ENCODE data around the gene PRKAR2B.

DNA sequence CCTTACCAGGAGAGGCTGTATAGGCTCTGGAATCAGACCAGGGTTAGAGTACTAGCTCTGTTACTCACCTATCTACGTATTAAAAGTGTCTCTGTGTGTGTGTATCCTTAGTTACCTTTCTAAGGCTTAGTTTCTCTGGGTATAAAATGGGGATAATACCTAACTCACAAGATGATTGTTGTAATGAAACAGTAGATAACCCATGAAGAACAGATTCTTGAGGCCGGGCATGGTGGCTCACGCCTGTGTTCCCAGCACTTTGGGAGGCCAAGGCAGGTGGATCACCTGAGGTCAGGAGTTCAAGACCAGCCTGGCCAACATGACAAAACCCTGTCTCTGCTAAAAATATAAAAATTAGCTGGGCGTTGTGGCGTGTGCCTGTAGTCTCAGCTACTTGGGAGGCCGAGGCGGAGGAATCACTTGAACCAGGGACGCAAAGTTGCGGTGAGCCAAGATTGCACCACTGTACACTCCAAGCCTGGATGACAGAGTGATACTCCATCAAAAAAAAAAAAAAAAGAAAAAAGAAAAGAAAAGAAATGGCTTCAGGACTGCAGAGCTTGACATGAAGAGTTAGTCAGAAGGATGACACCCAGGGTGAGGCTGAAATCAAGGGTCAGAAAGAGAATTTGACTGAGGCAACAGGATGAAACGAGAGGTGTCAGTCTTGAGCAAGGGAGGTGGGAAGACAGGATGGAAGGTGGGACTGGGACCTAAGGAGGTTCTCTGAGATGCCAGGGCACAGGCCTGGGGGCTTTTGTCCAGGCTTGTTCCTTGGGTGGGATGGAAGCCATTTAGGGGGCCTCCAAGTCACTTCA, 33.4 kb downstream of the PRKAR2B start:
- TF ChIP-seq SUZ12 (IDR thresholded peaks at IDR 0.05): no peak
- no peak for TF ChIP-seq BHLHE40 (IDR thresholded peaks at IDR 0.05; ENCODE audit: borderline replicate concordance)
- no peak for TF ChIP-seq FOXM1 (IDR thresholded peaks at IDR 0.05; ENCODE audit: borderline replicate concordance)
- TF ChIP-seq FOXK2 (IDR thresholded peaks at IDR 0.05): no peak

Data from HEK293T (cell line).